PFSK-1 (cell line): ENCODE results near the gene ZNF668.
A peak's percentile ranks its signal among the peaks of the same experiment; 100 is the strongest.

Experiments used
- POLR2AphosphoS5 ChIP-seq: IDR thresholded peaks from 2 replicates; pipeline ENCODE4 v1.6.1; 2012; ENCODE audit warnings: low read depth, mild to moderate bottlenecking, control low read depth, low read length, moderate library complexity
- TAF1 ChIP-seq: IDR thresholded peaks from 2 replicates; pipeline ENCODE4 v1.6.1; 2012; ENCODE audit warnings: low read length, control low read depth, borderline replicate concordance; ENCODE audit not compliant: insufficient read depth

GRCh38 chr16:31114468-31114867 is 40.4 kb upstream of the ZNF668 start:
- no peak for TF ChIP-seq TAF1
- TF ChIP-seq POLR2AphosphoS5, result 0 out of 2 replicates have a peak, but pooled peaks have one; percentile 26
